Stomach (tissue), 9 donors: ENCODE data around the gene LARGE2. TPM values are rescaled to one million over a fixed set of nuclear protein-coding genes. Genes with fewer than 3 reads are reported as not detected.

Experiments
- DNase-seq, 2 donors: peaks; one replicate each; pipeline versions ENCODE4 v3.0.0 to v3.0.0-alpha.2; 2013 to 2019
- H3K27ac ChIP-seq, 5 donors: fragments of 200-600 bp in 4 of 5; sonication (generic) in 4 of 5; one replicate each; pipeline ENCODE4 v1.5.1; 2013 to 2019; ENCODE audit warnings: mild to moderate bottlenecking in 1 of 5, moderate library complexity in 1 of 5
- H3K27me3 ChIP-seq, 3 donors: fragments of 200-600 bp; sonication (generic); one replicate each; pipeline ENCODE4 v1.5.1; 2017 to 2019; ENCODE audit warnings: mixed run types in 1 of 3
- H3K36me3 ChIP-seq, 4 donors: fragments of 200-600 bp; sonication (generic); 1 replicate in 3 of 4; 2 replicates in 1 of 4; pipeline ENCODE4 v1.5.1; 2016 to 2019
- H3K4me1 ChIP-seq, 4 donors: fragments of 200-600 bp; sonication (generic); one replicate each; pipeline ENCODE4 v1.5.1; 2016 to 2019
- H3K4me3 ChIP-seq, 4 donors: fragments of 200-600 bp; sonication (generic) in 3 of 4; one replicate each; pipeline ENCODE4 v1.5.1; 2016 to 2019; ENCODE audit warnings: mild to moderate bottlenecking in 1 of 4
- H3K9me3 ChIP-seq, 4 donors: fragments of 200-600 bp; sonication (generic); one replicate each; pipeline ENCODE4 v1.5.1; 2016 to 2019
- EP300 ChIP-seq: sonication (generic); formaldehyde crosslinking; IDR thresholded peaks from one replicate; pipeline ENCODE4 v1.6.1; 2017; ENCODE audit warnings: antibody characterized with exemption
- POLR2A ChIP-seq, 4 donors: fragments of 450-650 bp; IDR thresholded peaks; one replicate each; pipeline ENCODE4 v1.6.1; 2016; ENCODE audit warnings: antibody characterized with exemption in 4 of 4, control low read depth in 2 of 4, mild to moderate bottlenecking in 1 of 4, moderate library complexity in 1 of 4
- POLR2AphosphoS5 ChIP-seq, 3 donors: sonication (generic); formaldehyde crosslinking; IDR thresholded peaks; one replicate each; pipeline ENCODE4 v1.6.1; 2016; ENCODE audit warnings: antibody characterized with exemption in 3 of 3
- WGBS, 5 donors: extraction: QIAGEN DNeasy Blood & Tissue Kit in 3 of 5; methylation state at CpG; one replicate each; pipeline versions ENCODE4 v1.1.5 to v1.1.7; 2013 to 2018; 5-methylcytosine and 5-hydroxymethylcytosine counted together
- intact Hi-C: fragments of 100-400 bp; cut with DNase I; formaldehyde crosslinking; loops from one replicate; pipeline ENCODE4 v1.15.1; 2023; ENCODE audit warnings: low total_unique reads
- polyA plus RNA-seq, 3 donors: library from polyadenylated mRNA; stranded (reverse); fragments of 200-250 nt; gene quantifications; one replicate each; pipeline ENCODE4 v1.2.3, GENCODE V29; 2013
- total RNA-seq, 5 donors: library from RNA; depleted of rRNA; stranded (reverse); fragments of >200 nt; gene quantifications; one replicate each; pipeline versions ENCODE4 v1.1.0 to v1.2.3, GENCODE V29; 2014 to 2016
- TF ChIP-seq, protein P1 (sequence below), 7 experiments: fragments of 450-650 bp in 4 of 7; fragments of 200-600 bp in 3 of 7; sonication (generic) in 3 of 7; IDR thresholded peaks; one replicate each; pipeline ENCODE4 v1.5.1; 2016 to 2019; ENCODE audit warnings: antibody characterized with exemption in 7 of 7, control low read depth in 2 of 7, mild to moderate bottlenecking in 1 of 7
- donor health status: healthy with polysubstance abuse.
- donor health status: Bipolar disorder and iron deficiency.
- donor health status: healthy.

Gene LARGE2
- total and polyA plus RNA-seq, 8 donors, result 4.2 to 45.1 (median 12.5) TPM; not detected in 2

DNA sequence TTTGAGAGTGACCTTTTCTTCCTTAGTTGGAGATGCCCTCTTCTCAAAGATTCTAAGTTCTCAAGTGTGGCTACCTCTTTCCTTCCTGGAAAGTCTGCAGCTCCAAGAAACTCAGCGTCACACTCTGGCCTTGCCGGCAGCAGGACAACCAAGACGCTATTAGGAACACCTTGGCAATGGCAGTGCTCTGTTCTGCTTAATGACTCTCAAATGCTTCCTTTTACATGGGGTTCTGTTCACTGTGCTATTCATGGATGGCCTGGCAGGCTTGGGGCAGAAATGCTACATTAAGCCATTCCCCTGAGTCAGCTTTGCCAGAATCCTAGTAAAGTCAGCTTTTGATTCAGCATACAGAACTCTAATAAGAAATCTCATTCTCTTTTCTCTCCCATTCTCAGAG is 25.9 kb downstream of the LARGE2 start:
- 86 to 100% (median 96%) methylated on average over 3 of the region's 3 CpGs for WGBS, 5 donors
- peaks cover 56 to 98% (median 94%) of the 10 kb centered on the region in 4 donors for H3K36me3 ChIP-seq
- peak in 1 of 2 donors; percentile 50 for DNase-seq

DNA sequence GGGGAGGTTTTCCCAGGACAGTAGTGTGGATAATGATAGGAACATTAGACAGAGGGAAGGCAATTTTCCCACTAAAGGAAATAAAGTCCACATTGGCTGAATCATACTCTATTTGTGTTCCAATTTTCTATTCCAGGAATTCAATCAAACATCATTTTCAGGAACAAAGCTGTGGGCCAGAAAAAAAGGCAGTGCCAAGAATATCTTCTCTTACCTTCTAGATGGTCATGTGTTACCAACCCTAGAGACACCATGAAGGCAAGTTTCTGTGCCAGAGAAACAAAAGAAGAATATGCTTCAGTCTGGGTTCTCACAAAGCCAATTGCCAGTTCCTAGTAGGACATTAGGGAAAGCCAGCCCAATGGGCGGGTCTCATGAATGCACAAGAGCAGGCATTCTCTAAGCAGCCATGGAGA is 27.5 kb downstream of the LARGE2 start:
- no peak for DNase-seq
- TF ChIP-seq, protein P1, sequence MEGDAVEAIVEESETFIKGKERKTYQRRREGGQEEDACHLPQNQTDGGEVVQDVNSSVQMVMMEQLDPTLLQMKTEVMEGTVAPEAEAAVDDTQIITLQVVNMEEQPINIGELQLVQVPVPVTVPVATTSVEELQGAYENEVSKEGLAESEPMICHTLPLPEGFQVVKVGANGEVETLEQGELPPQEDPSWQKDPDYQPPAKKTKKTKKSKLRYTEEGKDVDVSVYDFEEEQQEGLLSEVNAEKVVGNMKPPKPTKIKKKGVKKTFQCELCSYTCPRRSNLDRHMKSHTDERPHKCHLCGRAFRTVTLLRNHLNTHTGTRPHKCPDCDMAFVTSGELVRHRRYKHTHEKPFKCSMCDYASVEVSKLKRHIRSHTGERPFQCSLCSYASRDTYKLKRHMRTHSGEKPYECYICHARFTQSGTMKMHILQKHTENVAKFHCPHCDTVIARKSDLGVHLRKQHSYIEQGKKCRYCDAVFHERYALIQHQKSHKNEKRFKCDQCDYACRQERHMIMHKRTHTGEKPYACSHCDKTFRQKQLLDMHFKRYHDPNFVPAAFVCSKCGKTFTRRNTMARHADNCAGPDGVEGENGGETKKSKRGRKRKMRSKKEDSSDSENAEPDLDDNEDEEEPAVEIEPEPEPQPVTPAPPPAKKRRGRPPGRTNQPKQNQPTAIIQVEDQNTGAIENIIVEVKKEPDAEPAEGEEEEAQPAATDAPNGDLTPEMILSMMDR (IDR thresholded peaks at IDR 0.05), result no peak
- TF ChIP-seq EP300 (no peak), POLR2AphosphoS5 (IDR thresholded peaks at IDR 0.05) (no peak), POLR2A (IDR thresholded peaks at IDR 0.05) (no peak)

More for the DNA sequence above, 25.9 kb downstream of the LARGE2 start:
- no peak overlapping the region for H3K27ac ChIP-seq
- H3K9me3 ChIP-seq, result no peaks in the 10 kb centered on the region
- intact Hi-C loops, result no loop called here
- H3K4me1 ChIP-seq, result peaks cover 0 to 7% (median 0%) of the 10 kb centered on the region in 4 donors
- no peak overlapping the region for H3K4me3 ChIP-seq
- no peak for TF ChIP-seq POLR2AphosphoS5 (IDR thresholded peaks at IDR 0.05)
- TF ChIP-seq, protein P1 (IDR thresholded peaks at IDR 0.05), result no peak
- no peak for TF ChIP-seq EP300
- no peak for TF ChIP-seq POLR2A (IDR thresholded peaks at IDR 0.05)
- H3K27me3 ChIP-seq, result no peaks in the 10 kb centered on the region

DNA sequence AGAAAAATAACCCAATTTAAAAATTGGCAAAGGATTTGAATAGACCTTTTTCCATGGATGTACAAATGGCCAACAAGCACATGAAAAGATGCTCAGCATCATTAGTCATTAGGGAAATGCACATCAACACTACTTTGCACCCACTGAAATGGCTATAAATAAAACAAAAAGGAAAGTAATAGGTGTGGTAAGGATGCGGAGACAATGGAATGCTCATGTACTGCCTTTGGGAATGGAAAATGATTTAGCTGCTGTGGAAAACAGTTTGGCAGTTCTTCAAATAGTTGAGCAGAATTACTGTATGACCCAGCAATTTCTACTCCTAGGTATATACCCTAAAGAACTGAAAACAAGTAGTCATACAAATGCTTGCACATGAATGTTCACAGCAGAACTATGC is 37.4 kb downstream of the LARGE2 start:
- Histone ChIP-seq H3K36me3 (peaks cover 0 to 51% (median 39%) of the 10 kb centered on the region in 4 donors), H3K9me3 (no peaks in the 10 kb centered on the region), H3K27me3 (no peaks in the 10 kb centered on the region), H3K27ac (no peak overlapping the region), H3K4me1 (peaks cover 0 to 14% (median 3%) of the 10 kb centered on the region in 4 donors), H3K4me3 (no peak overlapping the region)
- intact Hi-C loops, result no loop called here
- no peak for DNase-seq
- TF ChIP-seq EP300 (no peak), POLR2AphosphoS5 (IDR thresholded peaks at IDR 0.05) (no peak), POLR2A (IDR thresholded peaks at IDR 0.05) (no peak)
- TF ChIP-seq, protein P1 (IDR thresholded peaks at IDR 0.05), result no peak
- WGBS, 5 donors, result 73 to 97% (median 93%) methylated on average over 1 of the region's 1 CpG

More for the DNA sequence above, 27.5 kb downstream of the LARGE2 start:
- Histone ChIP-seq H3K4me3 (no peak overlapping the region), H3K27ac (no peak overlapping the region), H3K9me3 (no peaks in the 10 kb centered on the region), H3K4me1 (peaks cover 0 to 7% (median 0%) of the 10 kb centered on the region in 4 donors), H3K36me3 (peaks cover 42 to 96% (median 90%) of the 10 kb centered on the region in 4 donors), H3K27me3 (no peaks in the 10 kb centered on the region)
- WGBS, 5 donors, result 82 to 100% (median 95%) methylated on average over 1 of the region's 1 CpG
- intact Hi-C loops, result no loop called here

DNA sequence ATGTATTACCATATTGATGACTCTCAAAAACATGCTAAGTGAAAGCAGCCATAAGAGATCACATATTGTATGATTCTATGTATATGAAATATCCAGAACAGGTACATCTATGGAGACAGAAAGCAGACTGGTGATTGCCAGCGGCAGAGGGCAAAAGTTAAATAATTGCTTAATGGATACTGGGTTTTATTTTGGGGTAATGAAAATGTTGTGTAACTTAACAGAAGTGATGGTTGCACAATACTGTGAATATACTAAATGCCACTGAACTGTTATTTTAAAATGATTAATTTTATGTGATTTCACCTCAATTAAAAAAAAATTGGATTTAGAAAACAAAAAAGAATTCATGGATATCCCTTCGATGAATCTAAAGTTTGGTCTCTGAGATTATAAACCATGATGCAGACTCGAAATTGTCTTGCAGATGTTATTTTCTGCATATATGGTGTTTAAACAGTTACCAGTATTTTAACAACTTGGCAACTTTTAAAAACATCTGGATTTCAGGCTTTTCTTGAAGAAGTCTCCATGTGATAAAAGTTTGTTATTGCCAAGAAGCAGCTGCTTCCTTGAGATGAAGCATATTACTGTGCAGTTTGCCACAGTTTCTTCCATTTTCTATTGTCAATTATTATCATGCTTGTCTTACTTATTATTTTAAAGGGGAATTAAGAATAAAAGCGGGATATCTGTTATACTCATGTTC is 38.1 kb downstream of the LARGE2 start:
- Histone ChIP-seq H3K4me1 (peaks cover 0 to 19% (median 5%) of the 10 kb centered on the region in 4 donors), H3K27ac (no peak overlapping the region), H3K27me3 (no peaks in the 10 kb centered on the region)

More for the DNA sequence above, 38.1 kb downstream of the LARGE2 start:
- Histone ChIP-seq H3K9me3 (no peaks in the 10 kb centered on the region), H3K4me3 (no peak overlapping the region), H3K36me3 (peaks cover 0 to 50% (median 42%) of the 10 kb centered on the region in 4 donors)
- 72 to 83% (median 78%) methylated on average over 4 of the region's 4 CpGs for WGBS, 5 donors
- intact Hi-C loops, result no loop called here
- TF ChIP-seq POLR2AphosphoS5 (IDR thresholded peaks at IDR 0.05), result no peak
- no peak for TF ChIP-seq EP300
- TF ChIP-seq, protein P1 (IDR thresholded peaks at IDR 0.05), result no peak
- no peak for TF ChIP-seq POLR2A (IDR thresholded peaks at IDR 0.05)
- peak in 1 of 2 donors; percentile 46 for DNase-seq
